CD4-positive, alpha-beta T cell treated with Interferon gamma for 1 hour (primary cell): ENCODE results near the gene B4GALT1.

ENCODE experiments used
- DNase-seq: peaks from one replicate; pipeline ENCODE4 v3.0.0-alpha.2; 2020

The B4GALT1 gene

DNA sequence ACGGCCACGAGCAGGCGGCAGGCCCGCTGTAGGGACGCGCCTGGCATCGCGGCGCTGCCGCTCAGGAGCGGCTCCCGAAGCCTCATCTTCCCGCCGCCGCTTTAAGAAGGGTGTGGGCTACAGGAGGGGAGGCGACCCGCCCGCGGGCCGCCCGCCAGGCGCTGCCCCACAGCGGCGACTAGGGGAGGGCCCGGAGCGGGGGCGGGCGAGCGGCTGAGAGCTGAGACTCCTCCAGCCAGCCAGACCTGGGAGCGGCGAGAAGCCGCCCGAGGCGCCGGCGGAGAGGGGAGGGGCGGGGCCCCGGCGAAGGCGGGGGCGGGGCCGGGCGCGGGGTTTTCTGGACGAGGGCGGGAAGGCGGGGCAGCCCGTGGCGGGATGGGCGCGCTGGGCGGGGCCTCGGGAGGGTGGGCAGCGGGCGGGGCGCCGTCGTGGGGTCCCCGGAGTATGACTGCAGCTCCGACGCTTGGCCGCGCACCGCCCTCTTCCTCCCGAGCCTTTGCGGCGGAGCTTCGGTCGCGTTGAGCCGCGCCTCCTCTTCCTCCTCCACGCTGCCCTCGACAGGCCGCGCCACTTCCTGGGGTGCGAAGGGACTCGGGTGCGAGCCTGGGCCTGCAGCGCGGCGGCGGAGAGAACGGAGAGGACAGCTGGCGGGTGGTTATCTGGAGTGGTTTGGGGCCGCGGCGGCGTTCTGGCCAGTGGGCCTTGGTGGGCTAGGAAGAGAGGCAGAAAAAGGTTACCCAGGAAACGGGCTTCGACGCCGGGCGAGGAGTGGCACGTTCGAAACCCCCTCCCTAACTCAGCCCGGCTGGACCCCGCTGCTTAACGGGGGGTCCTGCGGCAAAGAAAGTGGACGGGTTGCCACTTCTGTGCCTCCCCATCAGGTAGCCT, at the start of gene B4GALT1:
TSS of gene B4GALT1 (minus strand) at position 253 of the 888 bp plus-strand sequence. CDS start at position 86, 167 bp downstream.
- peak; percentile 96 for DNase-seq

GRCh38 chr9:33211695-33212393, 44.7 kb upstream of the B4GALT1 start:
- no peak for DNase-seq

GRCh38 chr9:33210006-33210715, 43.0 kb upstream of the B4GALT1 start:
- DNase-seq, result no peak

- DNase-seq, result no peak
These were observed 42.3 kb upstream of the B4GALT1 start for GRCh38 chr9:33209394-33209793.

DNA sequence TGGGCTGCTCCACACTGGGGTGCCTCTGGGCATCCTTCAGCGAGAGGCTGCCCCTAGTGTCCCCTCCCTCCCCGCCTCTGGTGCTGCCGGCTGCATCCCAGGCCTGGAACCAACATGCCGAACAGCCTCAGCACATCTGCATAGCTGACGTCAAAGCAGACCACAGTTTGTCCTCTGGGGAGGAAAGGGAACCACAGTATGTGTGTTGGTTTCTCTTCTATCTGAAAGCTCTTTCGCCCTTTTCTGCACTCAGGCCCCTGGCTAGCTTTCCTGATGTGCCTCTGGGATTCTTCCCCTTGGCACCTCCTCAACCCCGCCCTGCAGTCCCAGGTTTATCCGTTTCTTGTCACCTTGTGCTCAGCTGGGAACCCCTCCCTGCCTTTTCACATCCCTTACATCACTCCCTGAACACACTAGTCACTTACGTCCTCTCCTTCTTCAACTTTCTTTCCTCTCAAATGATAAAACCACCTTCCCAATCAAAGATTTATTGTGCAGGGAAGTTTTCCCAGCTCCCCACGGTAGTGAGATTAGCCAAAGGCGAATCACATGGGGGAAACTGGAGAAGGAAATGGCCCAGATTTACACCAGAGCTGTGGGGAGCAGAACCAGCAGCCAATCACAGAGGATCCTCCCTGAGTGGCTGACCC, 35.5 kb upstream of the B4GALT1 start:
- peak; percentile 65 for DNase-seq

- no peak for DNase-seq
These were observed 34.9 kb upstream of the B4GALT1 start for GRCh38 chr9:33202018-33202417.

GRCh38 chr9:33198165-33198564, 31.0 kb upstream of the B4GALT1 start:
- DNase-seq, result no peak

- DNase-seq, result no peak
These were observed 30.4 kb upstream of the B4GALT1 start for GRCh38 chr9:33197279-33198152.

DNA sequence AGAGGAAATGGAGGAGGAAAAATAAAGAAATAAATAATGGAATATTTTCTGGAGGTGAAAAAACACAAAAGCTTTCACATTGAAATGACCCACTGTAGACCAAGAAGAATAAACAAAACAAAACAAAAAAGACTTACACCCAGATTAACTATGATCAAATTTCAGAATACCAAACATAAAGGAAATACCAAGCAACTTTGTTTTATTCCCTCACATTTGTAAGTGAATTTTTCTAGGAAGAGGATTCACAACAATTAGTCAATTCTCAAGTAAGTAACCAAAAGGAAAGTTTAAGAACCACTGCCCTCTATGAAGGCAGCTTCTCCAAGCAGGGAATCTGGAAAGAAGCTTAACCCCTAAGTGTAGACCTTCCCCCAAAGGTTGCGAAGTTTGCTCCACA, 29.6 kb upstream of the B4GALT1 start:
- no peak for DNase-seq

DNA sequence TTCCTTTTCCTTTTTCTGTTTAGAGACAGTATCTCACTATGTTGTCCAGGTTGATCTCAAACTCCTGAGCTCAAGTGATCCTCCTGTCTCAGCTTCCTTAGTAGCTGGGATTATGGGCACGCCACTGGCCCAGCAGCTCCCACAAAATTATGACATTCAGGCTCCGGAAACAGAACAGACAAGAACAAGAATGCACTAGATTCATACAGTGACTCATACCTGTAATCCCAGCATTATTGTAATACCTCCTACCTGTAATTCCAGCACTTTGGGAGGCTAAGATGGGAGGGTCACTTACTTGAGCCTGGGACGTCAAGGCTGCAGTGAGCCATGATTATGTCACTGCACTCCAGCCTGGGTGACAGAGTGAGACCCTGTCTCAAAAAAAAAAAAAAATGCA, 26.7 kb upstream of the B4GALT1 start:
- DNase-seq, result no peak

DNA sequence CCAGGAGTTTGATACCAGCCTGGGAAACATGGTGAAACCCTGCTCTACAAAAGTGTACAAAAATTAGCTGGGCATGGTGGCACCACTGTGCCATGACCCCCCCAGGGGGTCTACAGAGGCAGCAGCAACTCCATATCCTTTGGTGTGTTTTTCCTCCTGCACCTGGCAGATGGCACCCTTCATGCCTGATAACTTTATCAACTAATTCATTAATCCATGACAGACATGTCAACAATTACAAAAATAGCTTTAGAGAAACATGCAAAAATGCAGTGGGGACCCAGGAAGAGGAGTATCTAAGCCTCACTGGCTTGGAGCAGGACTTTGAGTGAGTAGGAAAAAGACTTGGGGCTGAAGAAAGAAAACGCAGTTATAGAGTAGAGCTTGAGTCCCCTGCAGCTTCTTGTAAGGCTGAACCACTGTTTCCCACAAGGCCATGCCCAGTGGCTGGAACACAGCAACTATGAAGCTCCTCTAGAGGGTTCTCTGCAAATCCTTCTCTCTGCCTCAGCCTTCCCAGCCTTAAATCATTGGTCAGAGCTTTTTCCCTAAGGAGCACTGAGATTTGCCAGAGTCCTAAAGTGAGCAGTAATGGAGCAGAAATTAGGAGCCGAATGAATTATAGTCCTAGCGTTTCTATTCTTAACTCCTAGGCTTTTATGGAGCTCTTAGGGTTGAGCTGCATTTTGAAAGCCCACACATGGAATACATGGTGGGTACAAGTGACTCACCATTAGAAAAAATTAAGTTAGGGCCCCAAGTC, 25.5 kb upstream of the B4GALT1 start:
- no peak for DNase-seq

DNA sequence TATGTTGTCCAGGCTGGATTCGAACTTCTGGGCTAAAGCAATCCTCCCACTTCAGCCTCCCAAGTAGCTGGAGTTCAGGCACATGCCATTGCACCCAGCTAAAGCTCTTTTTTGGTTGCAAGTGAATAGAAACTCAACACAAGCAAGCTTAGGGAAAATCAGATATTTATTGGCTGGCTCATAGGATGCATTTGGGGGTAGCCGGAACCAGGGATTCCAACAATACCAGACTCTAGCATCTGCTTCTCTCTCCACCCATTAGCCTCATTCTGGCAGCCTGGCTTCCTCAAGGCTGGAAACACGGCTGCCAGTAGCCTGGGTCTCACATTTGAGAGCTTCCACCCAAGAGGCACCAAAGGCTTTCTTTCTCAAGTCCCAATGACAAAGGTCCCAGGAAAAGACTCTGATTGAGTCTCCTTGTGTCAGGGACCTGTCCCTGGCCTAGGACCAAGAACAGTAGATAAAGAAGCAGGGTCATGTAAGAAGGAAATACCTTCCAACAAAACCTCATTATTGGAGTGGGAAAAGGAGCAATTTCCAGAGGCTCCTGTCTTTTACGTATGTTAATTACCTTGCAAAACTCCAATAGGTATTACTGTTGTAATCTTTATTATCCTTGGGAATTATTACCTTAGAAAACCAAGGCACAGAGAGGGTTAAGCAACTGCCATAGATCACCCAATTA, 23.0 kb upstream of the B4GALT1 start:
- no peak for DNase-seq

DNA sequence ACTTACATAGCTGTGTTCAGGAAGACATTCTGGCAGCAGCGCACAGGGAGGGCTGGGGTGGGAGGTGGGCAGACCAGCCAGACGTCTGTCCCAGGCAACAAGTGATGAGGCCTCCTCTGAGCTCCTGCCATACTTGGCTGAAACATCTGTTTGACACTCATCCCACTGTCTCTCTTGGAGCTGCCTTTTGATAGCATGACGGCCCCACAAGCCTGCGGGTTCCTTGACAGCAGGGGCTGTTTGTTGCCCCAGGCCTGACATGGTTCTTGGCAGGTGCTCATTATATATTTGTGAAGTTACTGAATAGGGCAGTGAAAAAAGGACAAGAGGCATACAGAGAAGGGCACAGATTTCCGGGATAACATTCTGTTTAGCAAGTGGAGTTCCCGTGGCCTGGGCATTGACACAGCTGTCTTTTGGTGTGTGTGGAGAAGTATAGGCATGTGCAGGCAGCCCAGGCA, 22.2 kb upstream of the B4GALT1 start:
- DNase-seq, result no peak

GRCh38 chr9:33188711-33189110, 21.6 kb upstream of the B4GALT1 start:
- DNase-seq, result no peak

DNA sequence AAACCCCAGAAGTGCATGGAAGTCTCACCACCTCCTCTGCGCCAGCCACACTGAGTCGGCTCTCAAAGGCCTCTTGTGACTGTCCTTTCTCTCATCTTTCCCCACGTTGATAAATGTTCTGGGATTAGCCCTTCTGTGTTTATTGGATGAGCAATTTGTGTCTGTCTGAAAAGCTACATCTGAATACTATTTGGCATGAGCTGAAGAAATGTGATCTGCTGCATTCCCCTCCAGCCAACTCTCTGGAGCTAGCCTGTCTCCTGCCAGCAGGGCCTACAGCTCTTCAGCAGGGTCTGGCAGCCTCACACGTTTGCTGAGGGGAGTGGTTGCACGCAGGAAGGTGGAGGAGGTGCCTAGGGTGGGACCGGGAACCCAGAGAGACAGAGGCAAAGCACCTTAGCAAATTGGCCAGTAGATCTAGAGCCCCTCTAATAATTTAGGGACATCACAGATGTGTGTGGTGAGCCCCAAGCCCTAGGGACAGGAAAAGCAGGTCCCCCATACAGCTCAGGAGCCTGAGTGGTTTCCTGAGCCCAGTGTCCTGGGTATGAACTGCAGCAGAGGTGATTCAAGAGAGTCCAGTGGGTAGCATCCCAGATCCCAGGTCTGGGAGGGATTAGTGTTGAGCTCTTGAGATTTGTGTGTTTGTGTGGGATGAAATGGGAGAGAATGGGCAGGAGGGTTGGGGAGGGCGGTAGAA, 20.5 kb upstream of the B4GALT1 start:
- no peak for DNase-seq

GRCh38 chr9:33186457-33187168, 19.5 kb upstream of the B4GALT1 start:
- DNase-seq, result no peak

- no peak for DNase-seq
These were observed 18.7 kb upstream of the B4GALT1 start for GRCh38 chr9:33185858-33186257.

- DNase-seq, result no peak
These were observed 18.3 kb upstream of the B4GALT1 start for GRCh38 chr9:33185406-33185805.

DNA sequence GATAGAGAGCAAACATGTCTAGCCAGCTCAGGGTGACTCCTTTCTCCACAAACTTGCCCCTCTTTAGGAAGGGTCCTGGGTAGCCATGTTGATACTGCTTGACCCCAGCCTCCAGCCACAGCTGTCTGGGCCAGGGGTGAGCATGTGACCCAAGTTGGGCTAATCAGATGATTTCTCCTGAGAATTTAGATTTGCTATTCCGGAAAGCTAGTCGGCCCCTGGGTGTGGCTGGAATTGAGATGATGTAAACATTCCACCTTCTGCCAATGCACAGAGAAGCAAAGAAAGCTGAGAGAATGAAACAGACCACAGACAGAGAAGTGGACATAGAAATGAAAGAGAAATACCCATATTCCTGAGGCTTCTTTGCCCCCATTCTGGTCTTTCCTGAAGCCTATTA, 17.8 kb upstream of the B4GALT1 start:
- no peak for DNase-seq
